Trophoblast cell (in vitro differentiated cells and primary cell): ENCODE measurements around the gene RUVBL1.

Experiments
- DNase-seq, 2 donors: peaks; one replicate each; pipeline ENCODE4 v3.0.0-alpha.2; 2016
- H2AFZ ChIP-seq: 2 replicates; pipeline ENCODE4 v1.6.1; 2013; ENCODE audit warnings: low read length, moderate library complexity, mild to moderate bottlenecking; ENCODE audit not compliant: insufficient read depth, poor library complexity
- H2AK5ac ChIP-seq: 2 replicates; pipeline ENCODE4 v1.6.1; 2013; ENCODE audit warnings: mild to moderate bottlenecking, low read length
- H2BK120ac ChIP-seq: 2 replicates; pipeline ENCODE4 v1.6.1; 2013; ENCODE audit warnings: low read length, mild to moderate bottlenecking, moderate library complexity; ENCODE audit not compliant: insufficient read depth, poor library complexity
- H2BK12ac ChIP-seq: 2 replicates; pipeline ENCODE4 v1.6.1; 2013; ENCODE audit warnings: mild to moderate bottlenecking, low read length, moderate library complexity
- H2BK5ac ChIP-seq: 2 replicates; pipeline ENCODE4 v1.6.1; 2013; ENCODE audit warnings: low read length, low read depth, moderate library complexity, mild to moderate bottlenecking; ENCODE audit not compliant: poor library complexity
- H3K14ac ChIP-seq: 2 replicates; pipeline ENCODE4 v1.6.1; 2013; ENCODE audit warnings: mild to moderate bottlenecking, low read length
- H3K18ac ChIP-seq: 2 replicates; pipeline ENCODE4 v1.6.1; 2013; ENCODE audit warnings: mild to moderate bottlenecking, low read length
- H3K23ac ChIP-seq: 2 replicates; pipeline ENCODE4 v1.6.1; 2013; ENCODE audit warnings: low read length
- H3K27ac ChIP-seq: 2 replicates; pipeline ENCODE4 v1.5.1; 2013; ENCODE audit warnings: low read depth, mild to moderate bottlenecking, inconsistent platforms, low read length, moderate library complexity
- H3K27me3 ChIP-seq: 2 replicates; pipeline ENCODE4 v1.6.1; 2013; ENCODE audit warnings: inconsistent platforms, mild to moderate bottlenecking, low read length, moderate library complexity; ENCODE audit not compliant: insufficient read depth
- H3K36me3 ChIP-seq, 2 experiments: 1 replicate in 1 of 2; 2 replicates in 1 of 2; pipeline ENCODE4 v1.6.1; 2013; ENCODE audit warnings: low read length in 2 of 2, mild to moderate bottlenecking in 2 of 2, moderate library complexity in 1 of 2; ENCODE audit not compliant: insufficient read depth in 2 of 2, control insufficient read depth in 1 of 2
- H3K4ac ChIP-seq: 2 replicates; pipeline ENCODE4 v1.6.1; 2013; ENCODE audit warnings: low read depth, mild to moderate bottlenecking, low read length, moderate library complexity
- H3K4me1 ChIP-seq, 2 experiments: 1 replicate in 1 of 2; 2 replicates in 1 of 2; pipeline ENCODE4 v1.6.1; 2013; ENCODE audit warnings: low read length in 2 of 2, mild to moderate bottlenecking in 2 of 2, moderate library complexity in 1 of 2; ENCODE audit not compliant: insufficient read depth in 2 of 2, control insufficient read depth in 1 of 2
- H3K4me2 ChIP-seq: 2 replicates; pipeline ENCODE4 v1.6.1; 2013; ENCODE audit warnings: inconsistent platforms, mild to moderate bottlenecking, low read length, moderate library complexity
- H3K4me3 ChIP-seq: 2 replicates; pipeline ENCODE4 v1.5.1; 2013; ENCODE audit warnings: mild to moderate bottlenecking, low read depth, low read length, inconsistent platforms
- H3K79me1 ChIP-seq: one replicate; pipeline ENCODE4 v1.6.1; 2013; ENCODE audit warnings: low read length
- H3K79me2 ChIP-seq: 2 replicates; pipeline ENCODE4 v1.6.1; 2013; ENCODE audit warnings: low read length, mild to moderate bottlenecking; ENCODE audit not compliant: control insufficient read depth, insufficient read depth, poor library complexity
- H3K9ac ChIP-seq: 2 replicates; pipeline ENCODE4 v1.6.1; 2013; ENCODE audit warnings: mild to moderate bottlenecking, low read length
- H3K9me3 ChIP-seq: 2 replicates; pipeline ENCODE4 v1.6.1; 2013; ENCODE audit warnings: low read depth, mild to moderate bottlenecking, control low read depth, inconsistent platforms, low read length; ENCODE audit not compliant: insufficient read depth
- H4K12ac ChIP-seq: 2 replicates; pipeline ENCODE4 v1.6.1; 2013; ENCODE audit warnings: low read depth, mild to moderate bottlenecking, low read length, moderate library complexity
- H4K8ac ChIP-seq: 2 replicates; pipeline ENCODE4 v1.6.1; 2013; ENCODE audit warnings: low read depth, mild to moderate bottlenecking, low read length, moderate library complexity
- H4K91ac ChIP-seq: one replicate; pipeline ENCODE4 v1.6.1; 2013; ENCODE audit warnings: low read depth, mild to moderate bottlenecking, low read length, moderate library complexity
- WGBS: extraction: QIAGEN DNeasy Blood & Tissue Kit; methylation state at CpG from one replicate; pipeline ENCODE4 v1.1.7; 2013; ENCODE audit warnings: missing lambda C conversion rate; ENCODE audit not compliant: insufficient read length, insufficient coverage; ENCODE audit errors: extremely low coverage; 5-methylcytosine and 5-hydroxymethylcytosine counted together

Gene RUVBL1

GRCh38 chr3:128050597-128050996 lies 73.0 kb downstream of the RUVBL1 start:
- H3K14ac ChIP-seq = no peak overlapping the region
- no peak overlapping the region for H2AK5ac ChIP-seq
- DNase-seq = no peak
- H2AFZ ChIP-seq = no peak overlapping the region
- no peak overlapping the region for H2BK12ac ChIP-seq
- H3K18ac ChIP-seq = no peak overlapping the region
- no peak overlapping the region for H3K27ac ChIP-seq
- H3K4me3 ChIP-seq = no peak overlapping the region
- no peaks in the 10 kb centered on the region for H3K27me3 ChIP-seq
- peaks cover 2 to 7% of the 10 kb centered on the region in 2 experiments for H3K36me3 ChIP-seq
- no peak overlapping the region for H3K4me2 ChIP-seq
- H3K4ac ChIP-seq = no peak overlapping the region
- no peaks in the 10 kb centered on the region for H3K9me3 ChIP-seq
- H3K4me1 ChIP-seq = peaks cover 4 to 10% of the 10 kb centered on the region in 2 experiments
- H4K91ac ChIP-seq = no peak overlapping the region
- H2BK120ac ChIP-seq = no peak overlapping the region
- no CpG with 5 or more reads among the region's 3 CpGs for WGBS
- no peak overlapping the region for H3K9ac ChIP-seq
- no peak overlapping the region for H3K23ac ChIP-seq
- peaks cover 12% of the 10 kb centered on the region for H3K79me1 ChIP-seq
- no peak overlapping the region for H2BK5ac ChIP-seq
- H4K12ac ChIP-seq = no peak overlapping the region
- H4K8ac ChIP-seq = no peak overlapping the region
- H3K79me2 ChIP-seq = peaks cover 16% of the 10 kb centered on the region

GRCh38 chr3:128041344-128041743 lies 82.3 kb downstream of the RUVBL1 start:
- H4K91ac ChIP-seq = no peak overlapping the region
- no peak overlapping the region for H3K14ac ChIP-seq
- H3K4me2 ChIP-seq = no peak overlapping the region
- no peak overlapping the region for H4K8ac ChIP-seq
- H3K4me1 ChIP-seq = no peaks in the 10 kb centered on the region
- no peaks in the 10 kb centered on the region for H3K36me3 ChIP-seq
- no peak overlapping the region for H2AK5ac ChIP-seq
- no peaks in the 10 kb centered on the region for H3K9me3 ChIP-seq
- H3K23ac ChIP-seq = no peak overlapping the region
- no peaks in the 10 kb centered on the region for H3K27me3 ChIP-seq
- no peaks in the 10 kb centered on the region for H3K79me2 ChIP-seq
- no peaks in the 10 kb centered on the region for H3K79me1 ChIP-seq
- H3K27ac ChIP-seq = no peak overlapping the region
- H2BK12ac ChIP-seq = no peak overlapping the region
- no peak overlapping the region for H3K4ac ChIP-seq
- H4K12ac ChIP-seq = no peak overlapping the region
- H2BK120ac ChIP-seq = no peak overlapping the region
- H3K9ac ChIP-seq = no peak overlapping the region
- no peak for DNase-seq
- no peak overlapping the region for H3K4me3 ChIP-seq
- no peak overlapping the region for H2AFZ ChIP-seq
- H3K18ac ChIP-seq = no peak overlapping the region
- WGBS = no CpG with 5 or more reads among the region's 1 CpG
- H2BK5ac ChIP-seq = no peak overlapping the region

DNA sequence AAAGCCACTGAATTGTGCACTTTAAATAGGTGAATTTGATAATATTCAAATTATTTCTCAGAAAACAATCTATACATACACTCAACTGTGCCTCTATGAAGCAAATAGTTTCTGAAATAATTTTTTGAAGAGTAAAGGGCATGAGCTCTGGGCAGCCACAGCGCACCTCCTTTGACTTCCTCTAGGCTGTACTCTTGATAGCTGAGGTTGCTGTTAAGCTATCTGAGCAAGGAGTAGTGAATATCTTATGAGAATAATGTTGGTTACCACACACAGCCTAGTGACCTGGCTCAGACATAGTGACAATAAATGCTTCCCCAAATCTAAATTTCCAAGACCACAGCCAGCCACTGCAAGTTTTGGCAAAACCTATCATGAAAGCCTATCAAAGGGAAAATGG lies 83.0 kb downstream of the RUVBL1 start:
- no peak overlapping the region for H4K8ac ChIP-seq
- no peaks in the 10 kb centered on the region for H3K79me2 ChIP-seq
- no peaks in the 10 kb centered on the region for H3K9me3 ChIP-seq
- no peaks in the 10 kb centered on the region for H3K36me3 ChIP-seq
- H3K79me1 ChIP-seq = no peaks in the 10 kb centered on the region
- H3K4ac ChIP-seq = no peak overlapping the region
- no peak overlapping the region for H2AK5ac ChIP-seq
- no peak overlapping the region for H3K4me3 ChIP-seq
- WGBS = no CpG with 5 or more reads among the region's 1 CpG
- no peak overlapping the region for H2BK5ac ChIP-seq
- no peak overlapping the region for H3K14ac ChIP-seq
- H3K9ac ChIP-seq = no peak overlapping the region
- H3K4me2 ChIP-seq = no peak overlapping the region
- DNase-seq = no peak
- H4K91ac ChIP-seq = no peak overlapping the region
- H3K27me3 ChIP-seq = no peaks in the 10 kb centered on the region
- no peaks in the 10 kb centered on the region for H3K4me1 ChIP-seq
- H2BK120ac ChIP-seq = no peak overlapping the region
- no peak overlapping the region for H2BK12ac ChIP-seq
- no peak overlapping the region for H4K12ac ChIP-seq
- H2AFZ ChIP-seq = no peak overlapping the region
- no peak overlapping the region for H3K23ac ChIP-seq
- H3K18ac ChIP-seq = no peak overlapping the region
- H3K27ac ChIP-seq = no peak overlapping the region

GRCh38 chr3:128040041-128040440 lies 83.6 kb downstream of the RUVBL1 start:
- no peak for DNase-seq
- no peaks in the 10 kb centered on the region for H3K79me1 ChIP-seq
- no peaks in the 10 kb centered on the region for H3K36me3 ChIP-seq
- no peak overlapping the region for H4K12ac ChIP-seq
- no peak overlapping the region for H3K9ac ChIP-seq
- no peak overlapping the region for H4K8ac ChIP-seq
- no peaks in the 10 kb centered on the region for H3K4me1 ChIP-seq
- H3K27ac ChIP-seq = no peak overlapping the region
- H2BK120ac ChIP-seq = no peak overlapping the region
- no peak overlapping the region for H2AFZ ChIP-seq
- H3K9me3 ChIP-seq = no peaks in the 10 kb centered on the region
- no peak overlapping the region for H2BK5ac ChIP-seq
- H3K14ac ChIP-seq = no peak overlapping the region
- no peaks in the 10 kb centered on the region for H3K79me2 ChIP-seq
- no peak overlapping the region for H3K4me2 ChIP-seq
- H3K27me3 ChIP-seq = no peaks in the 10 kb centered on the region
- H4K91ac ChIP-seq = no peak overlapping the region
- H3K23ac ChIP-seq = no peak overlapping the region
- H2BK12ac ChIP-seq = no peak overlapping the region
- WGBS = no CpG with 5 or more reads among the region's 3 CpGs
- no peak overlapping the region for H3K4ac ChIP-seq
- H2AK5ac ChIP-seq = no peak overlapping the region
- H3K18ac ChIP-seq = no peak overlapping the region
- H3K4me3 ChIP-seq = no peak overlapping the region
